ENCODE measurements around the gene ANK3. TPM values are rescaled to one million over a fixed set of nuclear protein-coding genes. Genes with fewer than 3 reads are reported as not detected.

Gene ANK3
- total and polyA plus RNA-seq, 2 donors (not counting 1 experiment from before 2014, with no cell fraction given): 0.50 to 0.79 TPM

- Histone ChIP-seq H3K27me3 (ENCODE audit: control insufficient read depth, insufficient read depth, low read length) (no peaks in the 10 kb centered on the region), H3K9me3 (ENCODE audit: control insufficient read depth, insufficient read depth, low read depth, low read length) (no peaks in the 10 kb centered on the region), H3K9ac (ENCODE audit: insufficient read depth, low read length) (no peak overlapping the region), H3K36me3 (ENCODE audit: control insufficient read depth, insufficient read depth, low read length) (no peaks in the 10 kb centered on the region), H3K4me2 (ENCODE audit: extremely low read depth, insufficient read depth, low read length) (no peak overlapping the region), H3K4me3 (replicated peaks in 1 of 4; ENCODE audit: control extremely low read depth in 1 of 4, insufficient read depth in 1 of 4, low read depth in 3 of 4, low read length in 4 of 4) (no peak overlapping the region), H2AFZ (ENCODE audit: low read length) (no peak overlapping the region), H3K79me2 (ENCODE audit: control insufficient read depth, insufficient read depth, low read length) (no peaks in the 10 kb centered on the region), H3K27ac (ENCODE audit: insufficient read depth, low read length) (no peak overlapping the region), H3K4me1 (ENCODE audit: control insufficient read depth, extremely low read depth, insufficient read depth, low read length) (no peaks in the 10 kb centered on the region), H4K20me1 (ENCODE audit: control insufficient read depth, extremely low read depth, insufficient read depth, low read length) (no peaks in the 10 kb centered on the region)
- no peak for DNase-seq (ENCODE audit: low read depth in 2 of 2)
- TF ChIP-seq EZH2 (IDR thresholded peaks at IDR 0.05; ENCODE audit: low read length, missing control alignments): no peak
- TF ChIP-seq, protein P1, sequence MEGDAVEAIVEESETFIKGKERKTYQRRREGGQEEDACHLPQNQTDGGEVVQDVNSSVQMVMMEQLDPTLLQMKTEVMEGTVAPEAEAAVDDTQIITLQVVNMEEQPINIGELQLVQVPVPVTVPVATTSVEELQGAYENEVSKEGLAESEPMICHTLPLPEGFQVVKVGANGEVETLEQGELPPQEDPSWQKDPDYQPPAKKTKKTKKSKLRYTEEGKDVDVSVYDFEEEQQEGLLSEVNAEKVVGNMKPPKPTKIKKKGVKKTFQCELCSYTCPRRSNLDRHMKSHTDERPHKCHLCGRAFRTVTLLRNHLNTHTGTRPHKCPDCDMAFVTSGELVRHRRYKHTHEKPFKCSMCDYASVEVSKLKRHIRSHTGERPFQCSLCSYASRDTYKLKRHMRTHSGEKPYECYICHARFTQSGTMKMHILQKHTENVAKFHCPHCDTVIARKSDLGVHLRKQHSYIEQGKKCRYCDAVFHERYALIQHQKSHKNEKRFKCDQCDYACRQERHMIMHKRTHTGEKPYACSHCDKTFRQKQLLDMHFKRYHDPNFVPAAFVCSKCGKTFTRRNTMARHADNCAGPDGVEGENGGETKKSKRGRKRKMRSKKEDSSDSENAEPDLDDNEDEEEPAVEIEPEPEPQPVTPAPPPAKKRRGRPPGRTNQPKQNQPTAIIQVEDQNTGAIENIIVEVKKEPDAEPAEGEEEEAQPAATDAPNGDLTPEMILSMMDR (conservative IDR thresholded peaks at IDR 0.05 in 1 of 2, IDR thresholded peaks at IDR 0.05 in 1 of 2; ENCODE audit: low read depth in 1 of 2, low read length in 2 of 2): no peak
Observed at GRCh38 chr10:60375293-60376004, 14.2 kb downstream of the ANK3 start.

DNA sequence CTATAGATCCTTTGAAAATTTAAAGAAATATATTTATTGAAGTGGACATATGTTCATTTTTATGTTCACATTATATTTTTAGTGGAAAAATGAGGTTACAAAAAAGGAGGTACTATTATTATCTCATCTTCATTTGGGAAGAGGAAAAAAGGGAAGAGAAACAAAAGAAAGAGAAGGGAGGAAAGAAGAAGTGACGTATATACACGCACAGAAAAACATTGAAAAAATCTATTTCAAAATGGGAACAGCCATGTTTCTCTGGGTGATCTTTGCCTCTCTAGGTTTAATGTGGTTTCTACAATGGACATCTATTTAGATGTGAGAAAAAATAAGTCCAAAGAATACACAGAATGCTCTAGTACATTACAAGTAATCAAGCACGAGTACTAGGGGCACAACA is 14.8 kb downstream of the ANK3 start:
- Histone ChIP-seq H3K4me2 (ENCODE audit: extremely low read depth, insufficient read depth, low read length) (no peak overlapping the region), H3K27ac (ENCODE audit: insufficient read depth, low read length) (no peak overlapping the region), H3K36me3 (ENCODE audit: control insufficient read depth, insufficient read depth, low read length) (no peaks in the 10 kb centered on the region), H4K20me1 (ENCODE audit: control insufficient read depth, extremely low read depth, insufficient read depth, low read length) (no peaks in the 10 kb centered on the region), H3K9me3 (ENCODE audit: control insufficient read depth, insufficient read depth, low read depth, low read length) (no peaks in the 10 kb centered on the region), H3K27me3 (ENCODE audit: control insufficient read depth, insufficient read depth, low read length) (no peaks in the 10 kb centered on the region), H3K9ac (ENCODE audit: insufficient read depth, low read length) (no peak overlapping the region), H3K4me1 (ENCODE audit: control insufficient read depth, extremely low read depth, insufficient read depth, low read length) (no peaks in the 10 kb centered on the region), H3K4me3 (replicated peaks in 1 of 4; ENCODE audit: control extremely low read depth in 1 of 4, insufficient read depth in 1 of 4, low read depth in 3 of 4, low read length in 4 of 4) (no peak overlapping the region), H2AFZ (ENCODE audit: low read length) (no peak overlapping the region), H3K79me2 (ENCODE audit: control insufficient read depth, insufficient read depth, low read length) (no peaks in the 10 kb centered on the region)
- no peak for TF ChIP-seq EZH2 (IDR thresholded peaks at IDR 0.05; ENCODE audit: low read length, missing control alignments)
- TF ChIP-seq, protein P1 (conservative IDR thresholded peaks at IDR 0.05 in 1 of 2, IDR thresholded peaks at IDR 0.05 in 1 of 2; ENCODE audit: low read depth in 1 of 2, low read length in 2 of 2): no peak
- DNase-seq (ENCODE audit: low read depth in 2 of 2): no peak

- Histone ChIP-seq H4K20me1 (ENCODE audit: control insufficient read depth, extremely low read depth, insufficient read depth, low read length) (no peaks in the 10 kb centered on the region), H2AFZ (ENCODE audit: low read length) (no peak overlapping the region)
- TF ChIP-seq EZH2 (IDR thresholded peaks at IDR 0.05; ENCODE audit: low read length, missing control alignments): no peak
- TF ChIP-seq, protein P1 (conservative IDR thresholded peaks at IDR 0.05 in 1 of 2, IDR thresholded peaks at IDR 0.05 in 1 of 2; ENCODE audit: low read depth in 1 of 2, low read length in 2 of 2): no peak
Observed at GRCh38 chr10:60372436-60372835, 17.2 kb downstream of the ANK3 start.

More at GRCh38 chr10:60372436-60372835, 17.2 kb downstream of the ANK3 start:
- Histone ChIP-seq H3K9ac (ENCODE audit: insufficient read depth, low read length) (no peak overlapping the region), H3K4me3 (replicated peaks in 1 of 4; ENCODE audit: control extremely low read depth in 1 of 4, insufficient read depth in 1 of 4, low read depth in 3 of 4, low read length in 4 of 4) (no peak overlapping the region), H3K36me3 (ENCODE audit: control insufficient read depth, insufficient read depth, low read length) (no peaks in the 10 kb centered on the region), H3K4me2 (ENCODE audit: extremely low read depth, insufficient read depth, low read length) (no peak overlapping the region), H3K9me3 (ENCODE audit: control insufficient read depth, insufficient read depth, low read depth, low read length) (no peaks in the 10 kb centered on the region), H3K27me3 (ENCODE audit: control insufficient read depth, insufficient read depth, low read length) (no peaks in the 10 kb centered on the region), H3K4me1 (ENCODE audit: control insufficient read depth, extremely low read depth, insufficient read depth, low read length) (no peaks in the 10 kb centered on the region), H3K79me2 (ENCODE audit: control insufficient read depth, insufficient read depth, low read length) (no peaks in the 10 kb centered on the region), H3K27ac (ENCODE audit: insufficient read depth, low read length) (no peak overlapping the region)
- DNase-seq (ENCODE audit: low read depth in 2 of 2): no peak

Measured in fibroblast of lung (primary cell).